ENCODE results near the gene CARM1.

The CARM1 gene

DNA sequence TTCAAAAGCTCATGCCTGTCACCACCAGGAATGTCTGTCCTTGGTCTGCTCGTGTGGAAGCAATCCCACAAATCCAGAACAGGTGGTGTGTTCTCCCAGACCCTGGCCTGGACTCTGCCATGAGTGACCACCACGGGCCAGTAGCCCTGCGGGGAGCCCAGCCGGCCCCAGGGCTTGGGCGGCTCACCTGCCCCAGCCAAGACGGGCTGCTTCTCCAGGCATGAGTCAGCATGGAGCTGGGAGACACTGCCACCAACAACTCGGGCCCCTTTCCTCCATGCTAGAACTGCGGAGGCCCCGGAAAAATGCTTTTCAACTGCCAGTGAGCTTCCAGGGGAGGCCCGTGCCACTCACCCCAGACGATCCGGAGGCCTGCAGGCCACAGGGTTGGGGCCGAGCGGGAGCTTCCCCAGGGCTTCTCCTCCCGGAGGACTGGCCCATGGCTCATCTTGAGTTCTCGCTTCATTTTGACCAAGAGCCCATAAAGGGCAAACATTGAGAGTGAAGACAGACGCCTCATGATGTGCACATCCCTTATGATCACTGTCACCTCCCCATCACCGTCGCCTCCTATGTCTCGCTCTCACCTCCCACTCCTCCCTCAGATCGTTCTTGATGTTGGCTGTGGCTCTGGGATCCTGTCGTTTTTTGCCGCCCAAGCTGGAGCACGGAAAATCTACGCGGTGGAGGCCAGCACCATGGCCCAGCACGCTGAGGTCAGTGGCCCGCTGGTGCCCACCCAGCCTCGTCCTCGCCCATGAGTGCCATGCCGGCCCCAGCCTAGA, 40.4 kb downstream of the CARM1 start:
- H3K4me1 Mint-ChIP-seq: no peaks in the 10 kb centered on the region
- no peaks in the 10 kb centered on the region for H3K27me3 Mint-ChIP-seq (ENCODE audit: low read depth)
- no peak overlapping the region for H3K27ac Mint-ChIP-seq
- H3K9me3 Mint-ChIP-seq: no peaks in the 10 kb centered on the region
- TF ChIP-seq, protein P1, sequence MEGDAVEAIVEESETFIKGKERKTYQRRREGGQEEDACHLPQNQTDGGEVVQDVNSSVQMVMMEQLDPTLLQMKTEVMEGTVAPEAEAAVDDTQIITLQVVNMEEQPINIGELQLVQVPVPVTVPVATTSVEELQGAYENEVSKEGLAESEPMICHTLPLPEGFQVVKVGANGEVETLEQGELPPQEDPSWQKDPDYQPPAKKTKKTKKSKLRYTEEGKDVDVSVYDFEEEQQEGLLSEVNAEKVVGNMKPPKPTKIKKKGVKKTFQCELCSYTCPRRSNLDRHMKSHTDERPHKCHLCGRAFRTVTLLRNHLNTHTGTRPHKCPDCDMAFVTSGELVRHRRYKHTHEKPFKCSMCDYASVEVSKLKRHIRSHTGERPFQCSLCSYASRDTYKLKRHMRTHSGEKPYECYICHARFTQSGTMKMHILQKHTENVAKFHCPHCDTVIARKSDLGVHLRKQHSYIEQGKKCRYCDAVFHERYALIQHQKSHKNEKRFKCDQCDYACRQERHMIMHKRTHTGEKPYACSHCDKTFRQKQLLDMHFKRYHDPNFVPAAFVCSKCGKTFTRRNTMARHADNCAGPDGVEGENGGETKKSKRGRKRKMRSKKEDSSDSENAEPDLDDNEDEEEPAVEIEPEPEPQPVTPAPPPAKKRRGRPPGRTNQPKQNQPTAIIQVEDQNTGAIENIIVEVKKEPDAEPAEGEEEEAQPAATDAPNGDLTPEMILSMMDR (IDR thresholded peaks at IDR 0.05; ENCODE audit: unreplicated experiment in 3 of 3): no peak
- peaks cover 16% of the 10 kb centered on the region for H3K36me3 Mint-ChIP-seq (ENCODE audit: low read depth)
- H3K4me3 Mint-ChIP-seq: no peak overlapping the region

DNA sequence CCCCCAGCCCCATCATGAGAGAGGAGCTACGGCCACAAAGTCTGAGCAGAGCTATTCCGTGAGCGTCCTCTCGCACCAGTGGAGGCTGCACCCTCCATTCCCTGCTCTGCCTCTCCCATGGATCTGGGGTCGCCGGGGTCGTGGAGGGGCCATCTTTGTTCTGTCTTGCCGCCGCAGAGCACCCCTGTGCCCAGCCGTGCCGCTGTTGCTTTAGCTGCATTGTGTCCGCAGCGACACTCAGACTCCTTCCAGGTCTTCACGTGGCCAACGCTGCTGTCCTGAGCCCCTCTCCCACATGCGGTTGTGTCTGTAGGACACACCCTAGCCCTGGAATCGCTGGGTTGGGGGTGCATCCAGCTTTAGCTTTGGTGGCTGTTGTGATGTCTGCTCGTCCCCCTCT, 41.3 kb downstream of the CARM1 start:
- Mint-ChIP-seq H3K4me1 (no peaks in the 10 kb centered on the region), H3K9me3 (no peaks in the 10 kb centered on the region), H3K27ac (no peak overlapping the region), H3K27me3 (ENCODE audit: low read depth) (no peaks in the 10 kb centered on the region), H3K36me3 (ENCODE audit: low read depth) (peaks cover 20% of the 10 kb centered on the region), H3K4me3 (no peak overlapping the region)
- TF ChIP-seq, protein P1 (IDR thresholded peaks at IDR 0.05; ENCODE audit: unreplicated experiment in 3 of 3): no peak

DNA sequence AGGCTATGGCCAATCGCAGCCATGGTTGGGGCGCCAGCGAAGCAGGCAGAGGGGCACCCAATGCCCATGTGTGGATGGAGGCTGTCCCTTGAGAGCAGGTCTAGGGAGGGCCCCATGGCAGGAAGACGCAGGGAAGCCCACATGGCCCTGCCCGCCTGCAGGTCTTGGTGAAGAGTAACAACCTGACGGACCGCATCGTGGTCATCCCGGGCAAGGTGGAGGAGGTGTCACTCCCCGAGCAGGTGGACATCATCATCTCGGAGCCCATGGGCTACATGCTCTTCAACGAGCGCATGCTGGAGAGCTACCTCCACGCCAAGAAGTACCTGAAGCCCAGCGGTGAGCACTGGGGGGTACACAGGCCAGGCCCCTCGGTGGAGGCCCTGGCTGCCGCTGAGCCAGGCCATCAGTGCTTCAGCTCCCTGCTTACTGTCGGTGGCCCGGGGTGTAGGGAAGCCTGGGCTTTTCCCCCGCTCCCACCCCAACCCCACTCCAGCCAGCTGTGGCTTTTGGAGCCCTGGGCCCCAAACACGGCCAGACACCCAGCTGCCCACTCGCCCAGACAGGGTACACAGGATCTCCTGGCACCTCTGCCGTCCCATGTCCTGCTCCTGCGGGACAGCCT, 42.5 kb downstream of the CARM1 start:
- Mint-ChIP-seq H3K9me3 (no peaks in the 10 kb centered on the region), H3K27ac (no peak overlapping the region), H3K27me3 (ENCODE audit: low read depth) (no peaks in the 10 kb centered on the region), H3K36me3 (ENCODE audit: low read depth) (peaks cover 19% of the 10 kb centered on the region), H3K4me3 (no peak overlapping the region), H3K4me1 (no peaks in the 10 kb centered on the region)
- TF ChIP-seq, protein P1 (IDR thresholded peaks at IDR 0.05; ENCODE audit: unreplicated experiment in 3 of 3): no peak

DNA sequence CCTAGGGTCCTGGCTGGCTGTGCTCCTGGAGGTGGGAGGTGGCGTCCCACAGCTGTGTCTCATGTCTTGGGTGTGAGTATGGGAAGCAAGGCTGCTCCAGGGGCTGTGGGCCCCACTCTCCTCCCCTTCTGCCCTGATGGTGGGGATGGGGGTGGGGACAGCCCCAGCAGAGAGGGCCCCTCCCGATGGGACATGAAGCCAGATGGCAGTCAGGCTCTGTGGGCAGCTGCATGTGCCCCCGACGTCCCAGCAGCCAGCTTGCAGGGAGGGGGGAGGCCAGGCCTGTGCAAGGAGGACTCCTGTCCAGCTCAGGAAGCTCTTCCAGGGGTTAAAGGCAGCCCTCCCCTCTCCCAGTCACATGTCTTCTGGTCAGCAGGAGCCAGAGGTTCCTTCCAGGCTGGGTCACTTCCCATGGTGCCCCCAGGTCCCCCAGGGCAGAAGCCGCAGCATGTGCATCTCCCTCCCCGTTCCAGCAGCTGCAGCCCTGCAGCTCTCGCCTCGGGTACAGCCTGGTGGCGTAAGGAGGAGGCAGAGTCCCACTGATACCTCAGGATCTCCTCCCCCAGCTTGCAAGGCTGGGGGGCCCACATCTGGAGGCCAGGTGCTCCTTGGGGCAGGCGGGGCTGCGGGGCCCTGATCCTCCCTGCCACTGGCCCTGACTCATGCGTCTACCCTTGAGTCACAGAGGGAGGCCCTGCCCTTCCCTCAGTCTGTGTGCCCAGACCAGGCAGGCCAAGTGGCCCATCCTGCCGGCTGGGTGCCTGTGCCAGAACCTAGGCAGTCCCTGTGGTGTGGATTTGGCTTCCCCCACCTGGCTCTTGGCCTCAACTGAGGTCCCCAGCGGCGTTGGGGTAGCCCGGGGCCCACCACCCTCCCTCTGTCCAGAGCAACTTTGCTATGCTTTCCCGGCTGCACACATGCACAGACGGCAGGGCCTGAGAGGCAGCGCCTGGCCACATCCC, 44.1 kb downstream of the CARM1 start:
- Mint-ChIP-seq H3K27ac (no peak overlapping the region), H3K4me3 (no peak overlapping the region)

DNA sequence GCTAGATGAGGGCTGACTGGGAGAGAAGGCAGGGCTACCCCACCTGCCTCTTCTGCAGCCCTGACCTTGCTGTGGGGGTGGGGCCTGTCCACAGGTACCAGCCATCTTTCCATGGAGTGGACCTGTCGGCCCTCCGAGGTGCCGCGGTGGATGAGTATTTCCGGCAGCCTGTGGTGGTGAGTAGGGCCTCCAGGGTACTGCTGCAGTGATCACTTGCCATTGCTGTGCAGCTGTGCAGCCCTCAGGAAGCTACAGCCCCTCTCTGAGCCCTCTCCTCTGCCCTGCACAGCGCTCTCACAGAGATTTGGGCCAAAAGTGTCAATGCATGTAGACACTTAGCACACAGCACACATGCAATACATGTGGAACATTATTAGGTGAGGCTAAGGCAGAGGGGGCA, 45.2 kb downstream of the CARM1 start:
- Mint-ChIP-seq H3K9me3 (no peaks in the 10 kb centered on the region), H3K4me3 (no peak overlapping the region), H3K27ac (no peak overlapping the region), H3K36me3 (ENCODE audit: low read depth) (peaks cover 19% of the 10 kb centered on the region), H3K4me1 (no peaks in the 10 kb centered on the region), H3K27me3 (ENCODE audit: low read depth) (no peaks in the 10 kb centered on the region)
- TF ChIP-seq, protein P1 (IDR thresholded peaks at IDR 0.05; ENCODE audit: unreplicated experiment in 3 of 3): no peak

More for the DNA sequence above, 44.1 kb downstream of the CARM1 start:
- Mint-ChIP-seq H3K9me3 (no peaks in the 10 kb centered on the region), H3K36me3 (ENCODE audit: low read depth) (peaks cover 19% of the 10 kb centered on the region), H3K4me1 (no peaks in the 10 kb centered on the region), H3K27me3 (ENCODE audit: low read depth) (no peaks in the 10 kb centered on the region)
- TF ChIP-seq, protein P1 (IDR thresholded peaks at IDR 0.05; ENCODE audit: unreplicated experiment in 3 of 3): no peak

All from nephron (organoid).